ENCODE measurements around the gene APBB2. TPM values are rescaled to one million over a fixed set of nuclear protein-coding genes. Genes with fewer than 3 reads are reported as not detected.

APBB2 gene
- total RNA-seq, 1 donor from 2014 or later, result 1.7 TPM

GRCh38 chr4:40858962-40859361, 355.4 kb downstream of the APBB2 start:
- Mint-ChIP-seq H3K27ac (no peak overlapping the region), H3K9me3 (no peaks in the 10 kb centered on the region), H3K4me3 (no peak overlapping the region), H3K36me3 (ENCODE audit: low read depth) (peaks cover 1% of the 10 kb centered on the region), H3K27me3 (peaks cover 60% of the 10 kb centered on the region), H3K4me1 (peaks cover 7% of the 10 kb centered on the region)
- intact Hi-C loops (cut with micrococcal nuclease), result no loop called here
- no peak for DNase-seq

DNA sequence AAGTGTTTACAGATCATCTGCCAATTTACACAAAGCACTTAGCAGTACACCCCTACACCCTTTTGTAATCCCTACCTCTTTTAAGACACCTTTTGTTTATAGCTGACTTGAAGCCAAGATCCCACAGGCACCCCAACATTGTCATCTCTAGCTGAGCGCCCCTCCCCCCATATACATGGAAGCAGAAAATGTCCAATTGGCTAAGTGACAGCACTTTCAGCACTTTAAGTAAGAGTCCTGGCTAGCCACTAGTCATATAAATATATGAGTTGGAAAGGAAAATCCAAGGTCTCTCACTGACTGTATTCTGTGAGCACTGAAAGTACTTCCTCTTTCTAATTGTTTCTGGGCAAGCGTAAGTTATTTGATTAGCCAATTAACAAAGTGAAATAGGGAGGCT, 356.4 kb downstream of the APBB2 start:
- H3K27ac Mint-ChIP-seq, result no peak overlapping the region
- H3K36me3 Mint-ChIP-seq (ENCODE audit: low read depth), result peaks cover 1% of the 10 kb centered on the region
- H3K4me1 Mint-ChIP-seq, result peaks cover 7% of the 10 kb centered on the region
- peaks cover 66% of the 10 kb centered on the region for H3K27me3 Mint-ChIP-seq
- intact Hi-C loops (cut with micrococcal nuclease), result no loop called here
- no peak overlapping the region for H3K4me3 Mint-ChIP-seq
- no peaks in the 10 kb centered on the region for H3K9me3 Mint-ChIP-seq
- no peak for DNase-seq

DNA sequence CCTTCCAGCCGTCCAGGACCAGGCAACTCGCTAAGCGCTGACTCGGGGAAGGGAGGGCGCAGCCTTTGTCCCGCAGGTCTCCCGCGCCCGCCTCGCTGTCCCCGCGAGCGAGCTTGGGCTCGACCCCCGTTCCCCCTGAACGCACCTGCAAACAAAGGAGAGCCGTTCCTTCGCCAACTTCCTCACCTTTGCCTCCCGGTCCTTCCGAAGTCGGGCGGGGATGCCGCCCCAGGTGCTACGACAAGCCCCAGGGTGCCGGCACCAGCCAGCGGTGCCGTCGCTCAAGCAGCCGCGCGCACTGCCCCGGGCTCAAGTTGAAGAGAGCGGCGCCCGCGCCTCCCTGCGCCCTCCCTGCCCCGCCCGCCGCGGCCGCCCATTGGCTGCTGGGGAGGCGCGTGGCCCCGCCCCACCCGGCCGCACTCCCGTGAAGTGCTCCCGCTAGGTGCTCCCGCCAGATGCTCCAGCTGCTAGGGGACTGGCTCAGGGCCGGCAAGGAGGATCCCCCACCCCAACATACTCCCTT, 357.4 kb downstream of the APBB2 start:
- H3K36me3 Mint-ChIP-seq (ENCODE audit: low read depth), result peaks cover 1% of the 10 kb centered on the region
- no peak overlapping the region for H3K27ac Mint-ChIP-seq
- DNase-seq, result peak; percentile 89
- intact Hi-C loops (cut with micrococcal nuclease), result no loop called here
- peak overlapping the region; percentile 80 for H3K4me3 Mint-ChIP-seq
- H3K27me3 Mint-ChIP-seq, result peaks cover 62% of the 10 kb centered on the region
- no peaks in the 10 kb centered on the region for H3K9me3 Mint-ChIP-seq
- peaks cover 7% of the 10 kb centered on the region for H3K4me1 Mint-ChIP-seq

DNA sequence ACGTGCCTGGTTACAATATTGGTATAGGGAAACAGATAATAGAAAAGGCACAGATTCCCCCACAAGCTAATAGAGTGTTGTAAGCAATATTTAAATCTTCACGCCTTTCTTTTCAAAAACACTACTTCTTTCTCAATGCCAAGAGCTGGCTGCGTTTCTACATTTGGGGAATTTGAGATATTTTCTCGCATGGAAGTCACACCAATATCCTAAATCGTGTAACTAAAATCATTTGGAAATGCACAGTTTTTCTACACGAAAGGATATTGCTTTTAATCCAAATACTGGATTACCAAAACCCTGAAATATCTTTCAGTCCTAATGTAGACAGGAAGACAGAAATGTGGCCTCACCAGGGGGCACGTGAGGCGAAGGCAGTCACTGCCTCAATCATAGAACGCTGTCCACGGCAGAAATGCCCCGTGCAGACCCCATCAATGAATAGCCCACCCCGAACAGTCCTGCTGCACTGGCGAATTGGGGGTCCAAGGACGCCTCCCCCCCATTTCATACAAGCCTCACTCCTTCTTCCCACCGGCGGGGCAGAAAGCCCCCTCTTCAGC, 358.0 kb downstream of the APBB2 start:
- peaks cover 7% of the 10 kb centered on the region for H3K4me1 Mint-ChIP-seq
- H3K27ac Mint-ChIP-seq, result no peak overlapping the region
- no peak for DNase-seq
- peaks cover 1% of the 10 kb centered on the region for H3K36me3 Mint-ChIP-seq (ENCODE audit: low read depth)
- peak overlapping the region; percentile 80 for H3K4me3 Mint-ChIP-seq
- intact Hi-C loops (cut with micrococcal nuclease), result no loop called here
- peaks cover 62% of the 10 kb centered on the region for H3K27me3 Mint-ChIP-seq
- H3K9me3 Mint-ChIP-seq, result no peaks in the 10 kb centered on the region

- H3K27ac Mint-ChIP-seq, result no peak overlapping the region
- intact Hi-C loops (cut with micrococcal nuclease), result no loop called here
- H3K4me3 Mint-ChIP-seq, result no peak overlapping the region
- peaks cover 31% of the 10 kb centered on the region for H3K27me3 Mint-ChIP-seq
- H3K4me1 Mint-ChIP-seq, result no peaks in the 10 kb centered on the region
- no peak for DNase-seq
- no peaks in the 10 kb centered on the region for H3K36me3 Mint-ChIP-seq (ENCODE audit: low read depth)
- no peaks in the 10 kb centered on the region for H3K9me3 Mint-ChIP-seq
These were observed 363.8 kb downstream of the APBB2 start for GRCh38 chr4:40850496-40850895.

- DNase-seq, result no peak
- Mint-ChIP-seq H3K4me1 (no peaks in the 10 kb centered on the region), H3K27ac (no peak overlapping the region), H3K27me3 (peaks cover 24% of the 10 kb centered on the region), H3K9me3 (no peaks in the 10 kb centered on the region), H3K36me3 (ENCODE audit: low read depth) (no peaks in the 10 kb centered on the region), H3K4me3 (no peak overlapping the region)
- intact Hi-C loops (cut with micrococcal nuclease), result loop anchor here (10.0 kb wide), 1 partner anchor 534 kb away; no protein-coding TSS in a partner anchor
These were observed 365.4 kb downstream of the APBB2 start for GRCh38 chr4:40848940-40849339.

DNA sequence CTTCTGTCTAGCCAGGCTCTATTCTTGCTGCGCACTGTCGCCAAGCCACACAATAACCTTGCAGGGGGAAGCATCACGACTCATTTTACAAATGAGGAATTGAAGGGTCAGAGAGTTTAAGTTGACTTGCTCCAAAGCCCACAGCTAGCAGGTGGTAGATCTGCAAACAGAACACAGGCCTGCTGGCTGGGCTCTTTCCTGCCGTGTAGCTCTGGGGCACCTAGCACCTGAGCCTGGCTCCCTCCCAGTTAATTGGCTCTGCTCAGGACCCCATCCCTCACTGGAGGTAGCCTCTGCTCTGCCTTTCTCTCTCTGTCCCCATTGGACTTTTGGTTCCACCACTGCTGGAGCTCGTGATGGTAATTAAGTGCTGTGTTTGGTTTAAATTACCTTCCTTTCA, 366.1 kb downstream of the APBB2 start:
- DNase-seq, result no peak
- intact Hi-C loops (cut with micrococcal nuclease), result loop anchor here (10.0 kb wide), 1 partner anchor 533 kb away; no protein-coding TSS in a partner anchor
- Mint-ChIP-seq H3K4me3 (no peak overlapping the region), H3K9me3 (no peaks in the 10 kb centered on the region), H3K27ac (no peak overlapping the region), H3K4me1 (no peaks in the 10 kb centered on the region), H3K27me3 (peaks cover 23% of the 10 kb centered on the region), H3K36me3 (ENCODE audit: low read depth) (no peaks in the 10 kb centered on the region)

- DNase-seq, result no peak
- Mint-ChIP-seq H3K27ac (no peak overlapping the region), H3K4me3 (no peak overlapping the region)
These were observed 367.8 kb downstream of the APBB2 start for GRCh38 chr4:40846532-40846931.

GRCh38 chr4:40845154-40845835, 369.0 kb downstream of the APBB2 start:
- no peaks in the 10 kb centered on the region for H3K9me3 Mint-ChIP-seq

More at GRCh38 chr4:40846532-40846931, 367.8 kb downstream of the APBB2 start:
- H3K27me3 Mint-ChIP-seq, result peaks cover 22% of the 10 kb centered on the region
- H3K36me3 Mint-ChIP-seq (ENCODE audit: low read depth), result no peaks in the 10 kb centered on the region
- no peaks in the 10 kb centered on the region for H3K4me1 Mint-ChIP-seq
- intact Hi-C loops (cut with micrococcal nuclease), result loop anchor here (10.0 kb wide), 1 partner anchor 532 kb away; no protein-coding TSS in a partner anchor
- H3K9me3 Mint-ChIP-seq, result no peaks in the 10 kb centered on the region

GRCh38 chr4:40844261-40844660, 370.1 kb downstream of the APBB2 start:
- peaks cover 5% of the 10 kb centered on the region for H3K4me1 Mint-ChIP-seq
- no peaks in the 10 kb centered on the region for H3K9me3 Mint-ChIP-seq
- no peak for DNase-seq
- peaks cover 17% of the 10 kb centered on the region for H3K27me3 Mint-ChIP-seq
- H3K27ac Mint-ChIP-seq, result no peak overlapping the region
- H3K36me3 Mint-ChIP-seq (ENCODE audit: low read depth), result no peaks in the 10 kb centered on the region
- H3K4me3 Mint-ChIP-seq, result no peak overlapping the region
- intact Hi-C loops (cut with micrococcal nuclease), result loop anchor here (10.0 kb wide), 1 partner anchor 529 kb away; no protein-coding TSS in a partner anchor

More at GRCh38 chr4:40845154-40845835, 369.0 kb downstream of the APBB2 start:
- Mint-ChIP-seq H3K4me1 (peaks cover 5% of the 10 kb centered on the region), H3K4me3 (no peak overlapping the region), H3K27ac (no peak overlapping the region), H3K27me3 (peaks cover 16% of the 10 kb centered on the region), H3K36me3 (ENCODE audit: low read depth) (no peaks in the 10 kb centered on the region)
- no peak for DNase-seq
- intact Hi-C loops (cut with micrococcal nuclease), result loop anchor here (10.0 kb wide), 1 partner anchor 530 kb away; no protein-coding TSS in a partner anchor

DNA sequence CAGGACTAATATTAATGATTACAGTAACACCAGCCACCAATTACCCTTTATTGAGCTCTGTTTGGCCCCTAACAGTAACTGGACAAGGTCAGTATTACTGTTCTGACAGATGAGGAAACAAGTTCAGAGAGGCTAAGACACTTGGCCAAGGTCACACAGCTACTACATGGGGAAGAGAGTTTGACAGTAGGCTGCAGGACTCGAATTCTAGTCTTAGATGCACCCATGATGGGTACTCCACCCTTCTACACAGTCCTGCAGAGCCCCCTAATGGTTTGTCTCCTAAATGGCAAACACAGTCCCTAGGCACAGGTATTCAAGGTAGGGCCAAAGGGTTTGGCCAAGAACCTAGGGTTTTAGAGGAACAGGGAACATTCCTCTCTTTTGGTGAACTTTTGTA, 370.6 kb downstream of the APBB2 start:
- DNase-seq, result peak; percentile 81
- Mint-ChIP-seq H3K27ac (no peak overlapping the region), H3K36me3 (ENCODE audit: low read depth) (no peaks in the 10 kb centered on the region), H3K4me1 (peaks cover 5% of the 10 kb centered on the region), H3K27me3 (peaks cover 14% of the 10 kb centered on the region), H3K9me3 (no peaks in the 10 kb centered on the region), H3K4me3 (no peak overlapping the region)
- intact Hi-C loops (cut with micrococcal nuclease), result loop anchor here (10.0 kb wide), 1 partner anchor 529 kb away; no protein-coding TSS in a partner anchor

DNA sequence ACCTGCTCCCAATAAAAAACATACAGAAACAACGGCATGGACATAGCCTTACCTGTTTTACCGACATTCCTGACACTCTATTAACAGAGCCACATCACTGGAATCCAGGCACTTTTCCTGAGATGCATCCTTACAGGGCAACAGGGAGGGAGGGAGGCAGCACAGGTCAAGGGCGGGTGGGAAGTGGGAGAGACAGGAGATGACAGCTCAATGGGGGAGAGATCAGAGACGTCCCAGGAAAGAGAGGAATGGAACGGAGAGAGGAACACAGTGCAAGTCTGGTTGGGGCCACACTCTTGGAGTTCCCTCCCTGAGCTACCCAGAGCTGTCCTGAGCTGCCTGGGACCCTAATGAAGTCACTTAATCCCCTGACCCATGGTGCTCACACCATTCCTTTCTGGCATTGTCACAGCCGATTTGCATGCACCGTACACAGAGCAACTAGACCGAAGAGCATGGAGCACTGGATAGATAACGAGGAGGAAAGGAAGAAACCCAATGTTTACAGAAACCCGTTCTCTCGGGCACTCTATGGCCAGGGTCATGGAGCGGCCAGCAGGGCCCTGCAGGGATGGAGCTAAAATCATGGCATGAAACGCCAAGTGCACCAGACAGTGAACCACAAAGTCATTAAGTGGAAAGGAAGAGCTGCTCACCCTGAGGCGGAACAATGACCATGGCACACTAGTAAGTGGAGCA, 371.5 kb downstream of the APBB2 start:
- Mint-ChIP-seq H3K27me3 (peaks cover 11% of the 10 kb centered on the region), H3K9me3 (no peaks in the 10 kb centered on the region), H3K27ac (no peak overlapping the region), H3K4me1 (peaks cover 5% of the 10 kb centered on the region), H3K4me3 (no peak overlapping the region), H3K36me3 (ENCODE audit: low read depth) (no peaks in the 10 kb centered on the region)
- DNase-seq, result no peak
- intact Hi-C loops (cut with micrococcal nuclease), result loop anchor here (10.0 kb wide), 1 partner anchor 528 kb away; no protein-coding TSS in a partner anchor

DNA sequence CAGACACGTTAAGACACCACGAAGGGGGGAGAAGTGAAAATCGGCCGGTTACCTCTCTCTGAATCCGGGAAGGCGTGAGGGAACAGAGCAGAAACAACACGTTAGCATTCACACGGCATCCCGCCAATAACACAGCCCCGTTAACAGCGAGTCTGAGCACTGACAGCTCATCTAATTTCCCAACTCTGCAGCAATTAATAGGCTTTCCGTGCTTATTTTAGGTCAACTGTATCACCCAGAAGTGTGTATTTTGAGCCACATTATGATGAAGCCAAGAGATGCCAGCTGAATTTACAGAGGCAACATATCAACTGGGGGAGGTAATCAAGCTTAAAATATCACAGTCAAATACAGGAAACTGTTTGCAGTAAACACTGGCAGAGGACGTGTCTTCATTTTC, 372.0 kb downstream of the APBB2 start:
- intact Hi-C loops (cut with micrococcal nuclease), result loop anchor here (10.0 kb wide), 1 partner anchor 528 kb away; no protein-coding TSS in a partner anchor
- H3K27me3 Mint-ChIP-seq, result peaks cover 10% of the 10 kb centered on the region
- no peak overlapping the region for H3K4me3 Mint-ChIP-seq
- no peaks in the 10 kb centered on the region for H3K36me3 Mint-ChIP-seq (ENCODE audit: low read depth)
- no peak overlapping the region for H3K27ac Mint-ChIP-seq
- no peak for DNase-seq
- peaks cover 5% of the 10 kb centered on the region for H3K4me1 Mint-ChIP-seq
- H3K9me3 Mint-ChIP-seq, result no peaks in the 10 kb centered on the region
